Heart right ventricle (tissue), 16 donors: ENCODE results near the gene EXD3. TPM values are rescaled to one million over a fixed set of nuclear protein-coding genes. Genes with fewer than 3 reads are reported as not detected.

Experiments
- ATAC-seq, 8 donors: fragments of 200-7000 bp; cut with Tn5 transposase; one replicate each; pipeline ENCODE4 v1.9.1; 2020; ENCODE audit warnings: mild to moderate bottlenecking in 8 of 8, moderate library complexity in 8 of 8, moderate number of reproducible peaks in 1 of 8
- DNase-seq, 2 donors: peaks; one replicate each; pipeline ENCODE4 v3.0.0-alpha.2; 2020
- H3K27ac ChIP-seq, 10 donors: fragments of 200-600 bp; sonication (generic) in 2 of 10; one replicate each; pipeline versions ENCODE4 v1.5.0 to v1.8.0; 2020 to 2022; ENCODE audit warnings: mild to moderate bottlenecking in 3 of 10
- H3K27me3 ChIP-seq, 7 donors: fragments of 200-600 bp; one replicate each; pipeline ENCODE4 v1.8.0; 2021 to 2022; ENCODE audit warnings: mild to moderate bottlenecking in 2 of 7
- H3K36me3 ChIP-seq, 9 donors: fragments of 200-600 bp; sonication (generic) in 1 of 9; one replicate each; pipeline versions ENCODE4 v1.5.0 to v1.8.0; 2020 to 2022; ENCODE audit warnings: mild to moderate bottlenecking in 2 of 9
- H3K4me1 ChIP-seq, 9 donors: fragments of 200-600 bp; sonication (generic) in 1 of 9; one replicate each; pipeline versions ENCODE4 v1.5.0 to v1.8.0; 2020 to 2022; ENCODE audit warnings: mild to moderate bottlenecking in 4 of 9
- H3K4me3 ChIP-seq, 10 donors: fragments of 200-600 bp; sonication (generic) in 2 of 10; one replicate each; pipeline versions ENCODE4 v1.5.0 to v1.8.0; 2020 to 2022; ENCODE audit warnings: mild to moderate bottlenecking in 7 of 10, moderate library complexity in 2 of 10
- H3K9me3 ChIP-seq, 11 donors: fragments of 200-600 bp in 10 of 11; sonication (generic) in 2 of 11; one replicate each; pipeline versions ENCODE4 v1.5.0 to v1.8.0; 2013 to 2022; ENCODE audit warnings: mild to moderate bottlenecking in 2 of 11, control low read depth in 1 of 11, moderate library complexity in 1 of 11
- WGBS, 2 donors: extraction: QIAGEN DNeasy Blood & Tissue Kit; methylation state at CpG; one replicate each; pipeline ENCODE4 v1.1.7; 2013; ENCODE audit warnings: inconsistent platforms in 1 of 2; 5-methylcytosine and 5-hydroxymethylcytosine counted together
- intact Hi-C, 10 donors: fragments of 100-400 bp; cut with DNase I; formaldehyde crosslinking; loops; one replicate each; pipeline versions ENCODE4 v1.11.1 to v1.14.2; 2022
- polyA plus RNA-seq, 2 donors: library from polyadenylated mRNA; stranded (reverse); fragments of 200-250 nt; gene quantifications; one replicate each; pipeline ENCODE4 v1.2.3, GENCODE V29; 2013
- total RNA-seq, 10 donors: library from RNA; stranded (reverse); fragmentation: NEBNext Ultra II Directional in 3 of 10; extraction: Animal tissue kit (Norgen Biotek cat#: 25700) in 3 of 10; gene quantifications; one replicate each; pipeline versions ENCODE4 v1.2.1 to v1.2.4, GENCODE V29; 2021 to 2023
- TF ChIP-seq, protein P1 (sequence below), 9 donors: fragments of 200-600 bp; sonication (generic) in 2 of 9; IDR thresholded peaks; one replicate each; pipeline versions ENCODE4 v1.5.0 to v1.8.0; 2021 to 2022; ENCODE audit warnings: antibody characterized with exemption in 9 of 9, mild to moderate bottlenecking in 5 of 9, moderate library complexity in 1 of 9
- donor health status: Arrhythmogenic right ventricular cardiomyopathy.
- donor health status: ischemic (EF 13 %, LVEDD 7.1; RV severe dilation, severe dysfunction).
- donor health status: healthy with polysubstance abuse.
- donor health status: DM: no; HTN: yes; CAD: no.
- donor health status: DM: no; HTN: no; CAD: no.
- donor health status: ischemic (EF 25% LVEDD 6.9; RV normal size, moderate dysfunction).
- donor health status: ischemic (EF 25% LVEDD 5.7; RV mildly dilated, moderate dysfunction).
- donor health status: healthy.
- donor health status: DM: yes; HTN: yes; CAD: no.
- donor health status: Ischemic cardiomyopathy.
- donor health status: ischemic (EF 35%, LVEDD 5.7; RV mildly dilated, moderate dysfunction).
- donor health status: nonischemic (EF 11% LVEDD 7.7; RV severe dilation, severe dysfunction).
- donor health status: DM: yes; HTN: yes; CAD: no.
- donor health status: PGD.
- donor health status: ischemic (EF 29% LVEDD 5.4; RV normal size, mild dysfunction).
- donor health status: nonischemic (EF 23%, LVEDD 6.1; RV moderate dilation, normal function).

The EXD3 gene
- total and polyA plus RNA-seq, 12 donors, result 5.8 to 33.0 (median 9.2) TPM

- H3K4me1 ChIP-seq, result no peaks in the 10 kb centered on the region
- TF ChIP-seq, protein P1, sequence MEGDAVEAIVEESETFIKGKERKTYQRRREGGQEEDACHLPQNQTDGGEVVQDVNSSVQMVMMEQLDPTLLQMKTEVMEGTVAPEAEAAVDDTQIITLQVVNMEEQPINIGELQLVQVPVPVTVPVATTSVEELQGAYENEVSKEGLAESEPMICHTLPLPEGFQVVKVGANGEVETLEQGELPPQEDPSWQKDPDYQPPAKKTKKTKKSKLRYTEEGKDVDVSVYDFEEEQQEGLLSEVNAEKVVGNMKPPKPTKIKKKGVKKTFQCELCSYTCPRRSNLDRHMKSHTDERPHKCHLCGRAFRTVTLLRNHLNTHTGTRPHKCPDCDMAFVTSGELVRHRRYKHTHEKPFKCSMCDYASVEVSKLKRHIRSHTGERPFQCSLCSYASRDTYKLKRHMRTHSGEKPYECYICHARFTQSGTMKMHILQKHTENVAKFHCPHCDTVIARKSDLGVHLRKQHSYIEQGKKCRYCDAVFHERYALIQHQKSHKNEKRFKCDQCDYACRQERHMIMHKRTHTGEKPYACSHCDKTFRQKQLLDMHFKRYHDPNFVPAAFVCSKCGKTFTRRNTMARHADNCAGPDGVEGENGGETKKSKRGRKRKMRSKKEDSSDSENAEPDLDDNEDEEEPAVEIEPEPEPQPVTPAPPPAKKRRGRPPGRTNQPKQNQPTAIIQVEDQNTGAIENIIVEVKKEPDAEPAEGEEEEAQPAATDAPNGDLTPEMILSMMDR (IDR thresholded peaks at IDR 0.05), result no peak
- 95 to 96% methylated on average over 12 of the region's 12 CpGs for WGBS, 2 donors
- H3K27me3 ChIP-seq, result no peaks in the 10 kb centered on the region
- ATAC-seq, result no peak
- no peak overlapping the region for H3K27ac ChIP-seq
- peaks cover 0 to 9% (median 0%) of the 10 kb centered on the region in 11 donors for H3K9me3 ChIP-seq
- no peak overlapping the region for H3K4me3 ChIP-seq
- no peak for DNase-seq
- intact Hi-C loops, result no loop called here
- H3K36me3 ChIP-seq, result peaks cover 0 to 30% (median 0%) of the 10 kb centered on the region in 9 donors
Measured at GRCh38 chr9:137376386-137376785, 46.6 kb downstream of the EXD3 start.

DNA sequence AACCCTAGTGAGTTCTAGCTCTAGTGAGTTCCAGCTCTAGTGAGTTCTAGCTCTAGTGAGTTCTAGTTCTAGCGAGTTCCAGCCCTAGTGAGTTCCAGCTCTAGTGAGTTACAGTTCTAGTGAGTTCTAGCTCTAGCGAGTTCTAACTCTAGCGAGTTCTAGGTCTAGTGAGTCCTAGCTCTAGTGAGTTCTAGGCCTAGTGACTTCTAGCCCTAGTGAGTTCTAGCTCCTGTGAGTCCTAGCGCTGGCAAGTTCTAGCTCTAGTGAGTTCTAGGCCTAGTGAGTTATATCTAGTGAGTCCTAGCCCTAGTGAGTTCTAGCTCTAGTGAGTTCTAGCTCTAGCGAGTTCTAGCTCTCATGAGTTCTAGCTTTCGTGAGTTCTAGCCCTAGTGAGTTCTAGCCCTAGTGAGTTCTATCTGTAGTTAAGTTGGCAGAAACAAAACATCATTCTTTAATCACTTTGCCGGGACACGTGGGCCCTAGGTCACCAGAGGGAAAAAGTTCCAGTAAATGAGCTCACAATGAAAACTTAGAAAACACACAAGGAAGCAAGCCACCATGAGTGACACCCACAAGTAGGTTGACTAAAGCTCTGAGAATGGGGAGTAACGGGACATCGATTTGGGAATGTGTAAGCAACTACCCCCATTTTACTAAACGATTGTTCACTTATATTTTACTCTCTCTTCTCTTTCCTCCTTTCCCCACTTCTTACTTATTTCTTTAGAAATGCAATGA, 47.5 kb downstream of the EXD3 start:
- Histone ChIP-seq H3K27ac (no peak overlapping the region), H3K36me3 (peaks cover 0 to 30% (median 0%) of the 10 kb centered on the region in 9 donors), H3K4me1 (no peaks in the 10 kb centered on the region), H3K27me3 (no peaks in the 10 kb centered on the region), H3K9me3 (peaks cover 0 to 9% (median 0%) of the 10 kb centered on the region in 11 donors), H3K4me3 (no peak overlapping the region)
- WGBS, 2 donors, result 97 to 98% methylated on average over 11 of the region's 11 CpGs
- intact Hi-C loops, result no loop called here
- no peak for DNase-seq
- TF ChIP-seq, protein P1 (IDR thresholded peaks at IDR 0.05), result no peak
- no peak for ATAC-seq

GRCh38 chr9:137374131-137374845, 48.7 kb downstream of the EXD3 start:
- intact Hi-C loops, result no loop called here
- DNase-seq (no peak), ATAC-seq (no peak)
- Histone ChIP-seq H3K36me3 (peaks cover 0 to 27% (median 0%) of the 10 kb centered on the region in 9 donors), H3K4me1 (peaks cover 0 to 2% (median 0%) of the 10 kb centered on the region in 9 donors), H3K9me3 (peaks cover 0 to 9% (median 0%) of the 10 kb centered on the region in 11 donors), H3K4me3 (no peak overlapping the region), H3K27ac (no peak overlapping the region), H3K27me3 (no peaks in the 10 kb centered on the region)
- 95 to 96% methylated on average over 37 of the region's 37 CpGs for WGBS, 2 donors
- TF ChIP-seq, protein P1 (IDR thresholded peaks at IDR 0.05), result no peak

DNA sequence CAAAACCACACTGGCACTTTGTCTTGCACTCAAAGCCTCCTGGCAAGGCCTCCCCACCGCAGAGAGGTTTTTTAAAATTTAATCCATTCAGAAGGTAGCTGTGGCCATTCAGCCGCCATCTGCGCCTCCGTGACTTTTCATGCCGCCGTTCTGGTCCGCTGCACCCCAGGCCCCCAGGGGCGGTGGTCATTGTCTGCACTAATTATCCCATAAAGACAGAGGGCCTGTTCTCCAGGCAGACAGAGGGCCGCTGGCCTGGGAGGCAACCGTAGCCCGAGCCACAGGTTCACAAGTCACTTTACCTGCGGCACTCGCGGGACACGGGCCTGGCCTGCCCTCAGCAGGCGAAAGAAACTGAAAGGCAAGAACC, 49.4 kb downstream of the EXD3 start:
- ATAC-seq (no peak), DNase-seq (no peak)
- no peak overlapping the region for H3K27ac ChIP-seq
- peaks cover 0 to 27% (median 0%) of the 10 kb centered on the region in 9 donors for H3K36me3 ChIP-seq
- H3K9me3 ChIP-seq, result peaks cover 0 to 9% (median 0%) of the 10 kb centered on the region in 11 donors
- H3K27me3 ChIP-seq, result no peaks in the 10 kb centered on the region
- 96% methylated on average over 16 of the region's 16 CpGs for WGBS, 2 donors
- H3K4me1 ChIP-seq, result peaks cover 0 to 9% (median 1%) of the 10 kb centered on the region in 9 donors
- intact Hi-C loops, result no loop called here
- no peak overlapping the region for H3K4me3 ChIP-seq
- TF ChIP-seq, protein P1 (IDR thresholded peaks at IDR 0.05), result no peak
